Neural cell (in vitro differentiated cells): Measurements from ENCODE around the gene SH3BP5. TPM values are rescaled to one million over a fixed set of nuclear protein-coding genes. Genes with fewer than 3 reads are reported as not detected.

ENCODE experiments used
- H2AFZ ChIP-seq: fragments of 200-600, 300-800 bp; sonication (generic), shearing (Covaris generic); 2 replicates; pipeline ENCODE4 v1.6.0; 2014; ENCODE audit warnings: low read depth, mild to moderate bottlenecking, antibody characterized with exemption, low read length, moderate library complexity
- H3F3A ChIP-seq: fragments of 200-600 bp; shearing (Covaris generic); 2 replicates; pipeline ENCODE4 v1.6.1; 2016; ENCODE audit warnings: mild to moderate bottlenecking, moderate library complexity, mixed read lengths, antibody characterized with exemption, low read length; ENCODE audit not compliant: insufficient read depth, poor library complexity, severe bottlenecking
- H3K27ac ChIP-seq: fragments of 200-600, 300-800 bp; sonication (generic), shearing (Covaris generic); 2 replicates; pipeline ENCODE4 v1.5.1; 2014; ENCODE audit warnings: mild to moderate bottlenecking, low read length, moderate library complexity
- H3K27me3 ChIP-seq: fragments of 300-800, 200-600 bp; sonication (generic), shearing (Covaris generic); 2 replicates; pipeline ENCODE4 v1.6.0; 2014; ENCODE audit warnings: mild to moderate bottlenecking, low read depth, low read length, moderate library complexity; ENCODE audit not compliant: insufficient read depth
- H3K36me3 ChIP-seq: fragments of 300-800, 200-600 bp; sonication (generic), shearing (Covaris generic); 2 replicates; pipeline ENCODE4 v1.5.1; 2014; ENCODE audit warnings: mild to moderate bottlenecking, antibody characterized with exemption, low read length, moderate library complexity; ENCODE audit not compliant: insufficient read depth
- H3K4me2 ChIP-seq: fragments of 300-800, 200-600 bp; sonication (generic), shearing (Covaris generic); 2 replicates; pipeline ENCODE4 v1.6.0; 2014; ENCODE audit warnings: mild to moderate bottlenecking, low read length
- H3K4me3 ChIP-seq: fragments of 300-800, 200-600 bp; sonication (generic), shearing (Covaris generic); 2 replicates; pipeline ENCODE4 v1.5.1; 2014; ENCODE audit warnings: mild to moderate bottlenecking, low read length, moderate library complexity
- H3K79me2 ChIP-seq: fragments of 200-600 bp; shearing (Covaris generic); replicated peaks from 2 replicates; pipeline ENCODE4 v1.6.0; 2014; ENCODE audit warnings: mild to moderate bottlenecking, low read length, moderate library complexity; ENCODE audit not compliant: insufficient read depth
- H3K9ac ChIP-seq: fragments of 300-800, 200-600 bp; sonication (generic), shearing (Covaris generic); 2 replicates; pipeline ENCODE4 v1.6.1; 2016; ENCODE audit warnings: mild to moderate bottlenecking, low read length, mixed read lengths
- H3K9me2 ChIP-seq: fragments of 200-600 bp; shearing (Covaris generic); 2 replicates; pipeline ENCODE4 v1.6.1; 2016; ENCODE audit warnings: mild to moderate bottlenecking, low read length, mixed read lengths; ENCODE audit not compliant: insufficient read depth
- H3K9me3 ChIP-seq: fragments of 200-600, 300-800 bp; sonication (generic), shearing (Covaris generic); 2 replicates; pipeline ENCODE4 v1.6.1; 2016; ENCODE audit warnings: mild to moderate bottlenecking, mixed run types, low read length, moderate library complexity, mixed read lengths
- H4K20me1 ChIP-seq: fragments of 200-600 bp; shearing (Covaris generic); 2 replicates; pipeline ENCODE4 v1.6.1; 2016; ENCODE audit warnings: mild to moderate bottlenecking, mixed run types; ENCODE audit not compliant: insufficient read depth
- EP300 ChIP-seq: fragments of 450-650 bp; conservative IDR thresholded peaks from 2 replicates; pipeline ENCODE4 v1.6.1; 2014; ENCODE audit warnings: antibody characterized with exemption, mild to moderate bottlenecking, moderate library complexity; ENCODE audit not compliant: poor library complexity, severe bottlenecking
- EZH2 ChIP-seq: fragments of 200-600, 300-800 bp; shearing (Covaris generic), sonication (generic); IDR thresholded peaks from 2 replicates; pipeline ENCODE4 v1.6.1; 2014; ENCODE audit warnings: antibody characterized with exemption, low read length, borderline replicate concordance, mild to moderate bottlenecking; ENCODE audit not compliant: insufficient read depth, poor library complexity, severe bottlenecking
- MXI1 ChIP-seq: fragments of 450-650 bp; conservative IDR thresholded peaks from 2 replicates; pipeline ENCODE4 v1.6.1; 2014; ENCODE audit warnings: antibody characterized with exemption, mild to moderate bottlenecking; ENCODE audit not compliant: poor library complexity, severe bottlenecking
- POLR2AphosphoS5 ChIP-seq: IDR thresholded peaks from 2 replicates; pipeline ENCODE4 v1.6.1; 2012
- RAD21 ChIP-seq: fragments of 450-650 bp; conservative IDR thresholded peaks from 2 replicates; pipeline ENCODE4 v1.6.1; 2014; ENCODE audit warnings: antibody characterized with exemption, mild to moderate bottlenecking, moderate library complexity
- SMC3 ChIP-seq: fragments of 450-650 bp; conservative IDR thresholded peaks from 2 replicates; pipeline ENCODE4 v1.6.1; 2014; ENCODE audit warnings: antibody characterized with exemption, mild to moderate bottlenecking, moderate library complexity; ENCODE audit not compliant: poor library complexity
- TAF1 ChIP-seq: IDR thresholded peaks from 2 replicates; pipeline ENCODE4 v1.6.1; 2012; ENCODE audit warnings: low read depth
- polyA plus RNA-seq: library from polyadenylated mRNA; depleted of rRNA; stranded (reverse); fragments of >200 nt; gene quantifications from 2 replicates; pipeline ENCODE4 v1.2.3, GENCODE V29; 2014
- TF ChIP-seq, protein P1 (sequence below): fragments of 450-650 bp; IDR thresholded peaks from 2 replicates; pipeline ENCODE4 v1.5.1; 2014; ENCODE audit warnings: antibody characterized with exemption, mild to moderate bottlenecking, moderate library complexity; ENCODE audit not compliant: poor library complexity, severe bottlenecking
- TF ChIP-seq, protein P2 (sequence below): IDR thresholded peaks from 2 replicates; pipeline ENCODE4 v1.6.1; 2012; ENCODE audit warnings: borderline replicate concordance

The SH3BP5 gene
- polyA plus RNA-seq, 1 donor from 2014 or later: 166 TPM

DNA sequence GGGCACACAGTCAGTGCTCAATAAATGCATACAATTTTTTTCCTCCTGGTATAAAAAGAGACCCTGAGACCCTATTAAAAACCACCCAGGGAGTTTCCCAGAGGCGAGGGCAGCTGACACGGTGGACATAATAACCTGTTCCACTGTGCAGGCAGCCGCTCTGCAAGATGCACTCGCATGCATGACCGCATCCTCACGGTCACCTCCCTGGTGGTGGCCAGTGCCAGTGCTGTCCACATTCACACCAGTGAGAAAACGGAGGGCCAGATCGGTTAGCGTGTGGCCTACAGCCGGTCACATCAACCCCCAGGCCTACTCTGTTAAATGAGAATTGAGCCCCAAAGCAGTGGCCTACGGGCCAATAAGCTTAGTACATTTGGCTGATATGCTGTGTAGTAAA lies 24.8 kb downstream of the SH3BP5 start:
- Histone ChIP-seq H3K9me2 (no peaks in the 10 kb centered on the region), H3F3A (no peaks in the 10 kb centered on the region), H3K27ac (no peak overlapping the region), H3K27me3 (no peaks in the 10 kb centered on the region), H3K4me2 (no peak overlapping the region), H3K9me3 (no peaks in the 10 kb centered on the region), H3K4me3 (no peak overlapping the region), H4K20me1 (peaks cover 3% of the 10 kb centered on the region), H3K36me3 (no peaks in the 10 kb centered on the region), H3K79me2 (peaks cover 3% of the 10 kb centered on the region), H3K9ac (no peak overlapping the region), H2AFZ (no peak overlapping the region)
- no peak for TF ChIP-seq RAD21
- no peak for TF ChIP-seq MXI1
- TF ChIP-seq, protein P1, sequence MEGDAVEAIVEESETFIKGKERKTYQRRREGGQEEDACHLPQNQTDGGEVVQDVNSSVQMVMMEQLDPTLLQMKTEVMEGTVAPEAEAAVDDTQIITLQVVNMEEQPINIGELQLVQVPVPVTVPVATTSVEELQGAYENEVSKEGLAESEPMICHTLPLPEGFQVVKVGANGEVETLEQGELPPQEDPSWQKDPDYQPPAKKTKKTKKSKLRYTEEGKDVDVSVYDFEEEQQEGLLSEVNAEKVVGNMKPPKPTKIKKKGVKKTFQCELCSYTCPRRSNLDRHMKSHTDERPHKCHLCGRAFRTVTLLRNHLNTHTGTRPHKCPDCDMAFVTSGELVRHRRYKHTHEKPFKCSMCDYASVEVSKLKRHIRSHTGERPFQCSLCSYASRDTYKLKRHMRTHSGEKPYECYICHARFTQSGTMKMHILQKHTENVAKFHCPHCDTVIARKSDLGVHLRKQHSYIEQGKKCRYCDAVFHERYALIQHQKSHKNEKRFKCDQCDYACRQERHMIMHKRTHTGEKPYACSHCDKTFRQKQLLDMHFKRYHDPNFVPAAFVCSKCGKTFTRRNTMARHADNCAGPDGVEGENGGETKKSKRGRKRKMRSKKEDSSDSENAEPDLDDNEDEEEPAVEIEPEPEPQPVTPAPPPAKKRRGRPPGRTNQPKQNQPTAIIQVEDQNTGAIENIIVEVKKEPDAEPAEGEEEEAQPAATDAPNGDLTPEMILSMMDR: no peak
- no peak for TF ChIP-seq TAF1
- no peak for TF ChIP-seq EP300
- no peak for TF ChIP-seq SMC3
- no peak for TF ChIP-seq POLR2AphosphoS5
- TF ChIP-seq, protein P2, sequence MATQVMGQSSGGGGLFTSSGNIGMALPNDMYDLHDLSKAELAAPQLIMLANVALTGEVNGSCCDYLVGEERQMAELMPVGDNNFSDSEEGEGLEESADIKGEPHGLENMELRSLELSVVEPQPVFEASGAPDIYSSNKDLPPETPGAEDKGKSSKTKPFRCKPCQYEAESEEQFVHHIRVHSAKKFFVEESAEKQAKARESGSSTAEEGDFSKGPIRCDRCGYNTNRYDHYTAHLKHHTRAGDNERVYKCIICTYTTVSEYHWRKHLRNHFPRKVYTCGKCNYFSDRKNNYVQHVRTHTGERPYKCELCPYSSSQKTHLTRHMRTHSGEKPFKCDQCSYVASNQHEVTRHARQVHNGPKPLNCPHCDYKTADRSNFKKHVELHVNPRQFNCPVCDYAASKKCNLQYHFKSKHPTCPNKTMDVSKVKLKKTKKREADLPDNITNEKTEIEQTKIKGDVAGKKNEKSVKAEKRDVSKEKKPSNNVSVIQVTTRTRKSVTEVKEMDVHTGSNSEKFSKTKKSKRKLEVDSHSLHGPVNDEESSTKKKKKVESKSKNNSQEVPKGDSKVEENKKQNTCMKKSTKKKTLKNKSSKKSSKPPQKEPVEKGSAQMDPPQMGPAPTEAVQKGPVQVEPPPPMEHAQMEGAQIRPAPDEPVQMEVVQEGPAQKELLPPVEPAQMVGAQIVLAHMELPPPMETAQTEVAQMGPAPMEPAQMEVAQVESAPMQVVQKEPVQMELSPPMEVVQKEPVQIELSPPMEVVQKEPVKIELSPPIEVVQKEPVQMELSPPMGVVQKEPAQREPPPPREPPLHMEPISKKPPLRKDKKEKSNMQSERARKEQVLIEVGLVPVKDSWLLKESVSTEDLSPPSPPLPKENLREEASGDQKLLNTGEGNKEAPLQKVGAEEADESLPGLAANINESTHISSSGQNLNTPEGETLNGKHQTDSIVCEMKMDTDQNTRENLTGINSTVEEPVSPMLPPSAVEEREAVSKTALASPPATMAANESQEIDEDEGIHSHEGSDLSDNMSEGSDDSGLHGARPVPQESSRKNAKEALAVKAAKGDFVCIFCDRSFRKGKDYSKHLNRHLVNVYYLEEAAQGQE: no peak
- no peak for TF ChIP-seq EZH2

- no peak overlapping the region for H3K4me3 ChIP-seq
- no peaks in the 10 kb centered on the region for H3K36me3 ChIP-seq
- no peak overlapping the region for H3K9ac ChIP-seq
- H3K27ac ChIP-seq: no peak overlapping the region
- TF ChIP-seq MXI1 (no peak), TAF1 (no peak), EZH2 (no peak), EP300 (no peak), SMC3 (no peak), RAD21 (no peak), POLR2AphosphoS5 (no peak)
- TF ChIP-seq, protein P1: no peak
- TF ChIP-seq, protein P2: no peak
- H4K20me1 ChIP-seq: peaks cover 3% of the 10 kb centered on the region
- H3K27me3 ChIP-seq: no peaks in the 10 kb centered on the region
- no peaks in the 10 kb centered on the region for H3F3A ChIP-seq
- H3K79me2 ChIP-seq: peaks cover 3% of the 10 kb centered on the region
- H3K9me3 ChIP-seq: no peaks in the 10 kb centered on the region
- H2AFZ ChIP-seq: no peak overlapping the region
- H3K9me2 ChIP-seq: no peaks in the 10 kb centered on the region
- H3K4me2 ChIP-seq: no peak overlapping the region
Observed at GRCh38 chr3:15306979-15307359, 25.4 kb downstream of the SH3BP5 start.
